DOHH2 (cell line): ENCODE results near the gene FANCG.

Source experiments
- H3F3A ChIP-seq: fragments of 200-600 bp; sonication (generic), shearing (Covaris generic); 2 replicates; pipeline ENCODE4 v1.6.0; 2016; ENCODE audit warnings: antibody characterized with exemption, mild to moderate bottlenecking; ENCODE audit not compliant: control insufficient read depth, insufficient read depth
- H3K27ac ChIP-seq: fragments of 200-600 bp; sonication (generic); 2 replicates; pipeline ENCODE4 v1.5.1; 2014; ENCODE audit warnings: low read depth, mild to moderate bottlenecking, low read length, moderate library complexity
- H3K27me3 ChIP-seq: fragments of 200-600 bp; sonication (generic); 2 replicates; pipeline ENCODE4 v1.6.1; 2014; ENCODE audit warnings: mild to moderate bottlenecking, low read length, mixed read lengths; ENCODE audit not compliant: control insufficient read depth
- H3K36me3 ChIP-seq: fragments of 200-600 bp; sonication (generic); 2 replicates; pipeline ENCODE4 v1.6.1; 2014; ENCODE audit warnings: mild to moderate bottlenecking, low read length, moderate library complexity, mixed read lengths; ENCODE audit not compliant: control insufficient read depth
- H3K4me1 ChIP-seq: fragments of 200-600 bp; sonication (generic); 2 replicates; pipeline ENCODE4 v1.6.1; 2014; ENCODE audit warnings: mild to moderate bottlenecking, low read length, mixed read lengths; ENCODE audit not compliant: control insufficient read depth
- H3K4me2 ChIP-seq: fragments of 200-600 bp; sonication (generic); 2 replicates; pipeline ENCODE4 v1.6.0; 2014; ENCODE audit warnings: mild to moderate bottlenecking, low read length, moderate library complexity
- H3K4me3 ChIP-seq: fragments of 200-600 bp; sonication (generic); 2 replicates; pipeline ENCODE4 v1.5.1; 2014; ENCODE audit warnings: mild to moderate bottlenecking, low read length, mixed read lengths
- H3K79me2 ChIP-seq: fragments of 200-600 bp; sonication (generic); 2 replicates; pipeline ENCODE4 v1.6.1; 2014; ENCODE audit warnings: mild to moderate bottlenecking, low read length, mixed read lengths; ENCODE audit not compliant: control insufficient read depth
- H3K9me2 ChIP-seq: fragments of 200-600 bp; sonication (generic); replicated peaks from 2 replicates; pipeline ENCODE4 v1.6.1; 2014; ENCODE audit warnings: mild to moderate bottlenecking, low read length, mixed read lengths; ENCODE audit not compliant: control insufficient read depth
- H3K9me3 ChIP-seq: fragments of 200-600 bp; sonication (generic); 2 replicates; pipeline ENCODE4 v1.6.1; 2014; ENCODE audit warnings: antibody characterized with exemption, low read length, mixed read lengths; ENCODE audit not compliant: control insufficient read depth, insufficient read depth
- H4K20me1 ChIP-seq: fragments of 200-600 bp; sonication (generic); 2 replicates; pipeline ENCODE4 v1.6.0; 2014; ENCODE audit warnings: low read depth, mild to moderate bottlenecking, antibody characterized with exemption, low read length, moderate library complexity; ENCODE audit not compliant: control insufficient read depth, insufficient read depth
- CTCF ChIP-seq: fragments of 200-600 bp; sonication (generic); IDR thresholded peaks from one replicate; pipeline ENCODE4 v1.5.1; 2014; ENCODE audit warnings: antibody characterized with exemption, mild to moderate bottlenecking, low read depth, low read length; ENCODE audit not compliant: poor library complexity, severe bottlenecking
- EZH2phosphoT487 ChIP-seq: fragments of 200-600 bp; sonication (generic); IDR thresholded peaks from 2 replicates; pipeline ENCODE4 v1.6.1; 2017; ENCODE audit warnings: borderline replicate concordance, mild to moderate bottlenecking, antibody characterized with exemption, low read length, moderate library complexity, mixed read lengths

FANCG gene

GRCh38 chr9:35057271-35057620 lies 22.5 kb downstream of the FANCG start:
- H3K79me2 ChIP-seq, result no peaks in the 10 kb centered on the region
- TF ChIP-seq EZH2phosphoT487 (no peak), CTCF (no peak)
- no peaks in the 10 kb centered on the region for H3K9me3 ChIP-seq
- H4K20me1 ChIP-seq, result no peaks in the 10 kb centered on the region
- H3K27me3 ChIP-seq, result no peaks in the 10 kb centered on the region
- no peaks in the 10 kb centered on the region for H3K9me2 ChIP-seq
- no peak overlapping the region for H3K4me3 ChIP-seq
- H3K4me1 ChIP-seq, result no peaks in the 10 kb centered on the region
- peaks cover 7% of the 10 kb centered on the region; the same call in 1 of the 2 replicates for H3F3A ChIP-seq
- H3K36me3 ChIP-seq, result peaks cover 77% of the 10 kb centered on the region
- no peak overlapping the region for H3K27ac ChIP-seq
- no peak overlapping the region for H3K4me2 ChIP-seq

GRCh38 chr9:35056571-35057270 lies 23.0 kb downstream of the FANCG start:
- H3K36me3 ChIP-seq, result peaks cover 72% of the 10 kb centered on the region
- H3K27me3 ChIP-seq, result no peaks in the 10 kb centered on the region
- H3K9me2 ChIP-seq, result no peaks in the 10 kb centered on the region
- H3F3A ChIP-seq, result peaks cover 7% of the 10 kb centered on the region; the same call in 1 of the 2 replicates
- no peaks in the 10 kb centered on the region for H4K20me1 ChIP-seq
- H3K9me3 ChIP-seq, result no peaks in the 10 kb centered on the region
- H3K79me2 ChIP-seq, result no peaks in the 10 kb centered on the region
- no peak overlapping the region for H3K27ac ChIP-seq
- no peaks in the 10 kb centered on the region for H3K4me1 ChIP-seq
- no peak for TF ChIP-seq CTCF
- no peak for TF ChIP-seq EZH2phosphoT487
- H3K4me3 ChIP-seq, result no peak overlapping the region
- no peak overlapping the region for H3K4me2 ChIP-seq

- H3K4me3 ChIP-seq, result no peak overlapping the region
- no peaks in the 10 kb centered on the region for H3K9me2 ChIP-seq
- no peaks in the 10 kb centered on the region for H3K27me3 ChIP-seq
- TF ChIP-seq EZH2phosphoT487 (no peak), CTCF (no peak)
- H3F3A ChIP-seq, result peaks cover 7% of the 10 kb centered on the region; the same call in 1 of the 2 replicates
- H3K4me1 ChIP-seq, result no peaks in the 10 kb centered on the region
- H3K27ac ChIP-seq, result no peak overlapping the region
- H3K79me2 ChIP-seq, result no peaks in the 10 kb centered on the region
- H3K4me2 ChIP-seq, result no peak overlapping the region
- H4K20me1 ChIP-seq, result peaks cover 5% of the 10 kb centered on the region; the same call in 1 of the 2 replicates
- peaks cover 68% of the 10 kb centered on the region for H3K36me3 ChIP-seq
- no peaks in the 10 kb centered on the region for H3K9me3 ChIP-seq
Measured at GRCh38 chr9:35054871-35055644, 24.7 kb downstream of the FANCG start.
